Adrenal gland (tissue), 12 donors: ENCODE data around the gene CUX1. TPM values are rescaled to one million over a fixed set of nuclear protein-coding genes. Genes with fewer than 3 reads are reported as not detected.

Experiments used
- DNase-seq, 7 donors: peaks; one replicate each; pipeline ENCODE4 v3.0.0-alpha.2; 2019 to 2020
- H3K27ac ChIP-seq, 5 donors: fragments of 200-600 bp; sonication (generic) in 4 of 5; 1 replicate in 3 of 5; 2 replicates in 2 of 5; pipeline versions ENCODE4 v1.5.1 to v1.8.0; 2016 to 2020; ENCODE audit warnings: mild to moderate bottlenecking in 1 of 5
- H3K27me3 ChIP-seq: fragments of 200-600 bp; 2 replicates; pipeline ENCODE4 v1.8.0; 2021
- H3K36me3 ChIP-seq, 2 donors: fragments of 200-600 bp; replicated peaks in 1 of 2; 1 replicate in 1 of 2; 2 replicates in 1 of 2; pipeline versions ENCODE4 v1.5.1 to v1.8.0; 2018 to 2022
- H3K4me1 ChIP-seq, 2 donors: fragments of 200-600 bp; replicated peaks in 1 of 2; 1 replicate in 1 of 2; 2 replicates in 1 of 2; pipeline versions ENCODE4 v1.5.1 to v1.8.0; 2018 to 2021
- H3K4me3 ChIP-seq, 4 donors: fragments of 200-600 bp; sonication (generic) in 3 of 4; one replicate each; pipeline ENCODE4 v1.5.1; 2016 to 2018
- H3K9me3 ChIP-seq, 3 donors: fragments of 200-600 bp; sonication (generic) in 1 of 3; replicated peaks in 1 of 3; 1 replicate in 2 of 3; 2 replicates in 1 of 3; pipeline versions ENCODE4 v1.5.1 to v1.8.0; 2016 to 2021
- POLR2A ChIP-seq, 2 donors: fragments of 450-650 bp; IDR thresholded peaks; one replicate each; pipeline ENCODE4 v1.6.1; 2017; ENCODE audit warnings: antibody characterized with exemption in 2 of 2, mild to moderate bottlenecking in 2 of 2, moderate library complexity in 1 of 2
- WGBS, 4 donors: extraction: QIAGEN DNeasy Blood & Tissue Kit in 2 of 4; methylation state at CpG; one replicate each; pipeline versions ENCODE4 v1.1.5 to v1.1.7; 2013 to 2017; 5-methylcytosine and 5-hydroxymethylcytosine counted together
- intact Hi-C, 2 donors: fragments of 100-400 bp; cut with DNase I; formaldehyde crosslinking; loops; one replicate each; pipeline versions ENCODE4 v1.14.1 to v1.15.0; 2022 to 2023
- polyA plus RNA-seq, 3 donors: library from polyadenylated mRNA; stranded (reverse); fragments of 200-250 nt in 2 of 3; fragments of 350-450 nt in 1 of 3; fragmentation: Illumina TruSeq in 1 of 3; extraction: RNeasy Lipid Tissue Mini Kit (QIAGEN cat#74804) in 1 of 3; gene quantifications; one replicate each; pipeline ENCODE4 v1.2.3, GENCODE V29; 2013 to 2014
- total RNA-seq, 9 donors: library from RNA; depleted of rRNA in 4 of 9; stranded (reverse); fragments of >200 nt in 4 of 9; fragments of 120-200 nt in 1 of 9; fragmentation: NEBNext Ultra II Directional in 1 of 9; extraction: Animal tissue kit (Norgen Biotek cat#: 25700) in 1 of 9; gene quantifications; one replicate each; pipeline versions ENCODE4 v1.1.0 to v1.2.4, GENCODE V29; 2013 to 2023
- TF ChIP-seq, protein P1 (sequence below), 6 experiments: fragments of 450-650 bp in 4 of 6; fragments of 200-600 bp in 2 of 6; sonication (generic) in 1 of 6; IDR thresholded peaks; 1 replicate in 5 of 6; 2 replicates in 1 of 6; pipeline versions ENCODE4 v1.5.1 to v1.8.0; 2016 to 2021; ENCODE audit warnings: antibody characterized with exemption in 6 of 6, mild to moderate bottlenecking in 2 of 6, moderate library complexity in 1 of 6
- donor health status: healthy with polysubstance abuse.
- donor health status: Bipolar disorder and iron deficiency.
- donor health status: DM: yes; HTN: yes; CAD: no.
- donor health status: DM: no; HTN: no; CAD: no.
- donor health status: DM: no; HTN: no; CAD: no.
- donor health status: DM: yes; HTN: yes; CAD: no.

Gene CUX1
- total and polyA plus RNA-seq, 12 donors, result 17.2 to 72.6 (median 58.3) TPM

DNA sequence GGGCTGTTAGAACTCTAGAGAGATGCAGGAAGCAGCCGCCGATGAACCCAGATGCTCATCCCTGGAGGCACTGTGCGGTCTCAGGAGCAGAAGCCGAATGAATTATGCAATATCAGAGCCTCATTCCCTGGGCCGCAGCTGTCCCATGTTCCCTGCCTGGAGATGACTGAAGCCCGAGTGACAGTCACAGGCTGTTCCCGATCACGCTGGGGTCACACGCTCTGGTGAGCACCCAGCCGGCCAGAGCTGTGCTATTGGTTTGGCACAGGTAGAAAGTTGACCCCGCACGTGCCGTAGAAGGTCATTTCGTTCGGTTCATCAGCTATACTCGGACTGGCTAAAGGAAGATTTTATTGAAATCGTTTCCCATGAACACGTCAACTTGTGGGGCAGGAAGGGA is 328.7 kb downstream of the CUX1 start:
- 89 to 95% (median 92%) methylated on average over 14 to 18 of the region's 18 CpGs for WGBS, 4 donors
- Histone ChIP-seq H3K4me1 (peaks cover 0 to 12% of the 10 kb centered on the region in 2 donors), H3K36me3 (no peaks in the 10 kb centered on the region), H3K4me3 (no peak overlapping the region), H3K9me3 (no peaks in the 10 kb centered on the region), H3K27ac (peak overlapping the region in 1 of 5 donors; percentile 75), H3K27me3 (no peaks in the 10 kb centered on the region)
- peak in 1 of 7 donors; percentile 83 for DNase-seq
- TF ChIP-seq POLR2A (IDR thresholded peaks at IDR 0.05), result no peak
- TF ChIP-seq, protein P1, sequence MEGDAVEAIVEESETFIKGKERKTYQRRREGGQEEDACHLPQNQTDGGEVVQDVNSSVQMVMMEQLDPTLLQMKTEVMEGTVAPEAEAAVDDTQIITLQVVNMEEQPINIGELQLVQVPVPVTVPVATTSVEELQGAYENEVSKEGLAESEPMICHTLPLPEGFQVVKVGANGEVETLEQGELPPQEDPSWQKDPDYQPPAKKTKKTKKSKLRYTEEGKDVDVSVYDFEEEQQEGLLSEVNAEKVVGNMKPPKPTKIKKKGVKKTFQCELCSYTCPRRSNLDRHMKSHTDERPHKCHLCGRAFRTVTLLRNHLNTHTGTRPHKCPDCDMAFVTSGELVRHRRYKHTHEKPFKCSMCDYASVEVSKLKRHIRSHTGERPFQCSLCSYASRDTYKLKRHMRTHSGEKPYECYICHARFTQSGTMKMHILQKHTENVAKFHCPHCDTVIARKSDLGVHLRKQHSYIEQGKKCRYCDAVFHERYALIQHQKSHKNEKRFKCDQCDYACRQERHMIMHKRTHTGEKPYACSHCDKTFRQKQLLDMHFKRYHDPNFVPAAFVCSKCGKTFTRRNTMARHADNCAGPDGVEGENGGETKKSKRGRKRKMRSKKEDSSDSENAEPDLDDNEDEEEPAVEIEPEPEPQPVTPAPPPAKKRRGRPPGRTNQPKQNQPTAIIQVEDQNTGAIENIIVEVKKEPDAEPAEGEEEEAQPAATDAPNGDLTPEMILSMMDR (IDR thresholded peaks at IDR 0.05), result no peak
- intact Hi-C loops, result no loop called here

DNA sequence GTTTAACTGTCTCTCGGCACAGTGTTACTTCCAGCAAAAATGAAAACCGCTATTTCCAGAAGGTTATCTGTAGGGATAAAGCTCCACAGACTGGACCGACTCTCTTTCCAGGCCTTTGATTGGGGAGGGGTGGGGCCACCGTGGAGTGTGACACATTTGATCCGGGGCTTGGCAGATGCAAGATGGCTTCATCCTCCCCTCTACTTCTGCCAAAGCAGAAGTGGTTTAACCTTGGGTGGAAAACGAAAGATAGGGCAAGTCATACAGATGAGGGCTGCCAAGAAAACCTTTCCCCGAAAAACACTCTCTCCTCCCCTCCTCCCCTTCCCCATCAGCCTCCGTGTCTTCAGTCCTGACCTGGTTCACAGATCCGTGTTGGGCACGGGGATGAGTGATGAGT is 329.6 kb downstream of the CUX1 start:
- DNase-seq, result peak; percentile 75 to 92 (median 91)
- Histone ChIP-seq H3K27ac (peak overlapping the region in 4 of 5 donors; percentile 17 to 75 (median 53)), H3K9me3 (no peaks in the 10 kb centered on the region), H3K36me3 (no peaks in the 10 kb centered on the region), H3K4me1 (peaks cover 0 to 12% of the 10 kb centered on the region in 2 donors), H3K4me3 (peak overlapping the region in 1 of 4 donors; percentile 21), H3K27me3 (no peaks in the 10 kb centered on the region)
- intact Hi-C loops, result no loop called here
- WGBS, 4 donors, result 19 to 36% (median 26%) methylated on average over 10 of the region's 10 CpGs
- TF ChIP-seq POLR2A (IDR thresholded peaks at IDR 0.05), result peak in 1 of 2 donors; percentile 23
- TF ChIP-seq, protein P1 (IDR thresholded peaks at IDR 0.05), result no peak

DNA sequence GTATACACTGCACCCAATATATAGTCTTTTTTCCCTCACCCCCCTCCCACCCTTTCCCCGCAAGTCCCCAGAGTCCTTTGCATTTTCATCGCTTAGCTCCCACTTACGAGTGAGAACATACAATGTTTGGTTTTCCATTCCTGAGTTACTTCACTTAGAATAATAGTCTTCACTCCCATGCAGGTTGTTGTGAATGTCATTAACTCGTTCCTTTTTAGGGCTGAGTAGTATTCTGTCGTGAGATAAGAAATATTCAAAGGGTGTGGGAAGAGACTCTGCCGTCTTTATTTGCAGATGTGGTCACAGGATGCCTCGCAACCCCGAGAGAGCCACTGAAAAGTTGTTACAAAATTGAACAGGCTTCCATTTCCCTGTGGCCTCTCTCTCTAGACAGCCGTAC is 331.4 kb downstream of the CUX1 start:
- no peak overlapping the region for H3K4me3 ChIP-seq
- intact Hi-C loops, result no loop called here
- no peak overlapping the region for H3K27ac ChIP-seq
- no peaks in the 10 kb centered on the region for H3K27me3 ChIP-seq
- H3K36me3 ChIP-seq, result no peaks in the 10 kb centered on the region
- WGBS, 4 donors, result 91 to 99% (median 96%) methylated on average over 9 of the region's 9 CpGs
- H3K9me3 ChIP-seq, result no peaks in the 10 kb centered on the region
- TF ChIP-seq, protein P1 (IDR thresholded peaks at IDR 0.05), result no peak
- TF ChIP-seq POLR2A (IDR thresholded peaks at IDR 0.05), result no peak
- no peak for DNase-seq
- peaks cover 0 to 12% of the 10 kb centered on the region in 2 donors for H3K4me1 ChIP-seq

DNA sequence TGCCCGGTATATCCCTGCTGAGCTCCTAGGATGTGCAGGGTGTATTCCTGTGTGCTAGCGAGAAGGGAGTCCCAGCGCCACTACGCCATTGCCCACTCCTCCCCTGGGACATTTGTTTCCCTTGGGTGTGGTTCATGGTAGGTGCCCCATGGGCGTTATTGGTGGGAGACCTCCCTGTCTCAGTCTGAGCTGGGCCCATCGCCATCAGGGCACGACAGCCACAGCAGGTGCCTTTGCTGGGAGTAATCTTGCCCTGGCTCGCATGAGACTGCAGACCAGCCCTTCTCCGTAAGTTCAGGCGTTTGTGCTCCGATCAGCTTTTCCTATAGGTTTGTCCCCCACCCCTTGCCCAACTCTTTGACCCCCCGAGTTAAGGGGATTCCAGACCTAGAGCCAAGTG is 332.0 kb downstream of the CUX1 start:
- no peak for DNase-seq
- intact Hi-C loops, result no loop called here
- H3K36me3 ChIP-seq, result no peaks in the 10 kb centered on the region
- H3K4me3 ChIP-seq, result no peak overlapping the region
- peaks cover 0 to 12% of the 10 kb centered on the region in 2 donors for H3K4me1 ChIP-seq
- no peak for TF ChIP-seq POLR2A (IDR thresholded peaks at IDR 0.05)
- TF ChIP-seq, protein P1 (IDR thresholded peaks at IDR 0.05), result no peak
- H3K27me3 ChIP-seq, result no peaks in the 10 kb centered on the region
- no peak overlapping the region for H3K27ac ChIP-seq
- 90 to 97% (median 94%) methylated on average over 8 to 12 of the region's 12 CpGs for WGBS, 4 donors
- no peaks in the 10 kb centered on the region for H3K9me3 ChIP-seq
